Activated CD4-positive, alpha-beta T cell treated with anti-CD3 and anti-CD28 coated beads, Interleukin-2, Interleukin-4, amounts not matched to agents 100 ng/mL and 50 ng/mL, durations not matched to agents 16 hours and 8 hours (primary cell): ENCODE data around the gene CNST.

Experiments
- DNase-seq: peaks from one replicate; pipeline ENCODE4 v3.0.0-alpha.2; 2020; ENCODE audit warnings: low spot score

Gene CNST, protein sequence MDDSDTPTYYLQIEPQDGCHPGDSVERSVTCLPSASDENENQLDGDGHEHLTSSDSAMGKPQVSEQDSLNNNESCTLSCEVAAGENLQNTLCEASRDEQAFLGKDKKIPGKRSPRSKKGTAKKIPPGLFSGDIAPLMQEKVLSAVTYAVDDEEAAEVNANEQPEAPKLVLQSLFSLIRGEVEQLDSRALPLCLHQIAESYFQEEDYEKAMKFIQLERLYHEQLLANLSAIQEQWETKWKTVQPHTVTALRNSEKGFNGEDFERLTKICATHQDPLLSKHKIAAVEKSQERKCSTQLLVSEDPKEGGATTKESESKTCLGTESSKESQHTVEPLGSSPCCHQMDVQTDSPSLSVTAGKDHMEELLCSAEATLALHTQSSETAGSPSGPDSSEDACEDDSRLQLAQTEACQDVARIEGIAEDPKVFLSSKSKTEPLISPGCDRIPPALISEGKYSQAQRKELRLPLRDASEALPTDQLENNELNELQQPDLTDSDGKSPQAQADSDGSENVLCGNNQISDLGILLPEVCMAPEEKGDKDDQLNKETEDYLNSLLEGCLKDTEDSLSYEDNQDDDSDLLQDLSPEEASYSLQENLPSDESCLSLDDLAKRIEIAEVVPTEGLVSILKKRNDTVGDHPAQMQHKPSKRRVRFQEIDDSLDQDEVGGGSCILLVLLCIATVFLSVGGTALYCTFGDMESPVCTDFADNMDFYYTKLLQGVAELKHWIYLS

GRCh38 chr1:246566128-246566812 is at the start of gene CNST, which contains the start of gene TFB2M:
Gene CNST, plus strand, starts transcription at chr1:246566456. Its CDS starts 25,107 bp downstream, at chr1:246591563.
Gene TFB2M, minus strand, starts transcription at chr1:246566261. Its CDS starts 123 bp downstream, at chr1:246566138.
- peak; percentile 98 for DNase-seq

- DNase-seq = no peak
Observed at GRCh38 chr1:246517391-246517790, 48.9 kb upstream of the CNST start.

DNA sequence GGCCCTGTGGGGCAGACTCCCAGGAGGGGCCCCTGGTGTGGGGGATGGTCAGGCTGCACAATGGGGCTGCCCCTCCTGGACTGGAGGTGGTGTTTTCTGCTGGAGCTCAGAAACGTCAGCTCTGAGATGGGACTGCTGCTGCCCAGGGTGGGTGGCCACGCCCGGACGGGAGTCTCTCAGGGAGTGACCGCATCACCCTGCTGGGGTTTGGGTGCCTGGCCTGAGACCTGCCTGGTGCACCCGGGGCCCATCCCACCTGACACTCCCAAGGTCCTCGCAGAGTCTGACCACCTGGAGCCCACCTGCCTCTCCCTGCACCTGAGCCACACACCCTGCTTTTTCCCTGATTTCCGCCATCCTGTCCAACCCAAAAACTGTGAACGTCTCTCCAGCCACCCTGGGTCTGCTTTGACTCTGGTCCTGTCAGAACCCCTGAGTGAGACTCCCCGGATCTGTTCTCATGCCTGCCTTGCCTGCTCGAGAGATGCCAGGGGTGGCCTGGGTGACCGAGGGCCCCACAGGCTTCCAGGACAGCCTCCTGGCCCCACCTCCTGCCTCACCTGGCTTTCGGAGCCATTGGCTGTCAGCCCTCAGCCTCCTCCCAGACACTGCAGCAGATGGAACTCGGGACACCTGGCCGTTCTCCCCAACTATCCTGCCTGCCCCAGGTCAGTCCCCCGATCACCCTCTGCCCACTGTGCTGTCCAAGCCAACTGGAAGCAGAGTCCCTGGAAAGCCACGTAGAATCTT is 47.6 kb upstream of the CNST start:
- no peak for DNase-seq

- DNase-seq = no peak
Observed at GRCh38 chr1:246519514-246519913, 46.7 kb upstream of the CNST start.

- no peak for DNase-seq
Observed at GRCh38 chr1:246526380-246526779, 39.9 kb upstream of the CNST start.

GRCh38 chr1:246526915-246527314 is 39.3 kb upstream of the CNST start:
- DNase-seq = no peak

- no peak for DNase-seq
Observed at GRCh38 chr1:246527402-246528088, 38.7 kb upstream of the CNST start.

DNA sequence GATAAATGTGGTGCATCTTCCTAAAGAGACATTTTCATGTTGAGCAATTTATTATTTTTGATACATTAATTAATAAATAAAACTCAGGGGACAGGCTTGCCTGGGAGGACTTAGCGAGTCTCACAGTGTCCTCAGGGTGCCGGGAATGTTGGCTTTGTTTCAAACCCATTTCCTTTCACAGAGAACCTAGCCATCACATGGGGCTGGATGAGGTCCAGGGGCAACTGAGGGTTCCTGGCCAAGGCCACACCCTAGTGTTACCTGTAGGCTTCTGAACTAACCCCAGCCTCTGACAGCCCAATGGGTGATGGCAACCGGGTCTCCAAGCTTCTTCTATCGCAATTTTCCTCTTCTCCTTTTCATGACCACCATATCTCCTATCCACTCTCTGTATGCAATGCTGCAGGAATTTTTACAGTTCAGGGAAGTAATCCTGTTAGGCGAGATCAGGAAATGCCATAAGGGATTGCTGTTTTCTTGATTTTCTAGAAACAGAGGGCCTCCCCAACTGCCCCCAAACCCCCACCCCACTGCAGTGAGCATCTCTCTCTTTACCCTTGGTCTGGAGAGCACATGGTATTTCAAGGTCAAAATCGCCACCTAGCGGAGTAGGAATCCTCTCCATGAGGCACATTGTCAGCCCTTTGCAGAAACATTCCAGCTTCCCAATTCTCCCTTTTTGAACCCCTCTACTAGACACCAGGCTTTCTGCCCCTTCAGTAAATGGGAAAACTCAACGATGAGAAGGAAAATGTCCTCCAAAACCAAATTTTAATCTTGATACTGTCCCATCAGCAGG is 37.1 kb upstream of the CNST start:
- DNase-seq = no peak

GRCh38 chr1:246530482-246530881 is 35.8 kb upstream of the CNST start:
- no peak for DNase-seq

GRCh38 chr1:246532519-246532918 is 33.7 kb upstream of the CNST start:
- no peak for DNase-seq

- DNase-seq = no peak
Observed at GRCh38 chr1:246533371-246533905, 32.8 kb upstream of the CNST start.

DNA sequence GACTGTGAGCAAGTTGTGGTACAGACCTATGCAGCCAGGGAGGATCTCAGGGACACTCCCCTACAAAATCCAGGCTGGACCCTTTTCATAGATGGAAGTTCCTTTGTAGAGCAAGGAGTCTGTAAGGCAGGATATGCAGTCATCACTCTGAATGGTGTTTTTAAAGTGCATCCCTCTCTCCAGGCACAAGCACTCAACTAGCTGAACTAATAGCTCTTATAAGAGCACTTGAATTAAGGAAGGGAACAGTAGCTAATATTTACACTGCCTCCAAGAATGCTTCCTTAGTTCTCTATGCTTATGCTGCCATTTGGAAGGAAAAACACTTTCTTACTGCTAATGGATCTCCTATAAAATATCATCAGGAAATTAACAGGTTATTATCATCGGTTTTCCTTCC is 32.1 kb upstream of the CNST start:
- DNase-seq = no peak

DNA sequence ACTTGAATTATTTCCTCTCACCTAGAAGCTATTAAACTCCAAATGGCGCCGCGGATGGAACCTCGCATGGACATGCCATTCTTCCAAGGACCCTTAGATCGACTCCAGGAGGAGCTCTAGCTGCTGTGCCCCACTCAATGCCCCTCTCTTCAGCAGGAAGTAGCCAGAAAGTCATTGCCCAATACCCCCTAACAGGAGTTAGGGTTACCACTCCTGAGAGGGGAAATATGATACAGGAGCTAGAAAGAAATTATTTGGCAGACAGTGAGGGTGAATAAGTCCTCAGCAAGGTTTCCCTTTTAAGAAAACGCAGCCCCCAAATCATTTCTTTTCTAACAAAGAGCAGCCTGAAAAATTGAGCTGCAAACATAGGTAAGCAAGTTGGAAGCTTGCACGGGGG is 28.8 kb upstream of the CNST start:
- no peak for DNase-seq

GRCh38 chr1:246537887-246538286 is 28.4 kb upstream of the CNST start:
- DNase-seq = no peak

DNA sequence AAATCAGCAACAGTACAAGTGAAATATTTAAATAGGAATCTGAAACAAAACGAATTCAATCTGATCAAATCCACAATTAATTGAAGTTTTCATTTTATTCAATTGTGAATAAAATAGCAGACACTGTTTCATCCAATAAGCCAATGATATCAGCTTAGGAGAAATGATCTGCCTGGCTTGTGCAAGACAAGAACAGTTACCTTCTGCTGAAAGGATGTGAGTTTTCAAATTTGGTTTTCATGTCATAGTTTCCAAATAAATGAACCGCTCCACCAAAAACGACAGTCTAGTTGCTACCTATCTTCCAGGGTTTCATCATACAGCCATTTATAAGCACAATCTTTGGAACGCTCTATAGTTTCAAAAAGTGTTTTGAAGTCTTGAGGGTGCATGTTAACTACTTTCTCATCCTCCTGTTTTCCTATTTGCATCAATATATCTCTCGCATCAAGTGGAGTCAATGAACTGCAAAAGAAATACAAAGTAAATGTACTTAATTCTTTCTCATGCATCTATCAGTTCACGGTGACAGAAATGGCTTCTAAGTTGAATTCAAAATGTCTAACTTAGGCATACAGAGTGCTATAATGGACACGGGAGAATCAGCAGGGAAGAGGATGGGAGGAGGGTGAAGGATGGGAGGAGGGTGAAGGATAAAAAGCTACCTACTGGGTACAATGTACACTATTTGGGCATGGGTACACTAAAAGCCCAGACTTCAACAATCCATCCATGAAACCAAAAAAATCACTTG is 25.3 kb upstream of the CNST start:
- DNase-seq = no peak

DNA sequence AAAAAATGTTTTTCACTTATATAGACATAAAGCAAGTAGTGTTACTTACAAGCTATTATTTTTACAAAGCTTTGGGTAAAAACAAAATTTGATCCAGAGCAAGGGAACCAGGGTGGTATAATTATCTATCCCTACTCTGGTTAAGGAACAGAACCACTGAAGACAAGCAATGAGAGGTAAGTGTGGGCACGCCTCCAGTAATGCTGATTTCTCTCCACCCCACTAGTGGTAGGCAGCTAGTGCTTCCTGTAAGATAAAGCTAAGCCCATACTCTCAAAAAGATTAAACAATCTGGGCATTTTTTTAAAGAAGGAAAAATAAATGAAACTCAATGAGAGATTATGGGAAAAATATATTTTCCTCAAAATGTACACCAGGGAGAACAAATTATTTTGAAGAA is 22.3 kb upstream of the CNST start:
- DNase-seq = no peak

DNA sequence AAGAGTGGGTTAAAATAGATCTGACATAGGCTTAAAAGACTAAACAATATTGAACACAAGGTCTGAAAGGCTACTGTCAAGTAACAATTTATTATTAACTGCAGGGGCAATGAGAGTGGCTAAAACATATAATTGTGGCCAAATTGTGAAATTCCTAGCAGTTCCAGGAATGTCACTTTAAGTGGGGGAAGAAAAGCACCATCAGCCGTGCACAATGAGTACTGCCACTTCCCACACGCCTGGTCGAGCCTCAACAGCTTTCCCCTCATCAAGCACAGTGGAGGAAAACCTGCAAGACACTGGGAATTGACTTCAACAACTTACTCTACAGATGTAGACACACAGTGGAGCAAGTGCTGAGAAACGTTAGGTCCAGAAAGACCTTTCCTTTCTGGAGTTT is 16.6 kb upstream of the CNST start:
- DNase-seq = no peak

GRCh38 chr1:246550402-246550801 is 15.9 kb upstream of the CNST start:
- no peak for DNase-seq

GRCh38 chr1:246552110-246552509 is 14.1 kb upstream of the CNST start:
- no peak for DNase-seq

DNA sequence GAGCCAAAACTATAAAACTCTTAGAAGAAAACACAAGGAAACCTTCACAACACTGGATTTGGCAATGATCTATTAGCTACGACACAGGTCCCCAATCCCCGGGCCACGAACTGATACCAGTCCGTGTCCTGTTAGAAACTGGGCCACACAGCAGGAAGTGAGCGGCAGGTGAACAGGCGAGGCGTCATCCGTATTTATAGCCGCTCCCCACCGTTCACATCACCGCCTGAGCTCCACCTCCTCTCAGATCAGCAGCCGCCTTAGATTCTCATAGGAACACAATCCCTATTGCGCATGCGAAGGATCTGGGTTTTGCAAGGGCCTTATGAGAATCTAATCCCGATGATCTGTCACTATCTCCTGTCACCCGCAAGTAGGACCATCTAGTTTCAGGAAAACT is 12.1 kb upstream of the CNST start:
- DNase-seq = no peak
